Ishikawa (cell line): Measurements from ENCODE around the gene PCIF1.

Experiments used
- CEBPB ChIP-seq: IDR thresholded peaks from 2 replicates; pipeline ENCODE4 v1.6.1; 2012
- RAD21 ChIP-seq: IDR thresholded peaks from 2 replicates; pipeline ENCODE4 v1.6.1; 2012; ENCODE audit warnings: low read depth
- REST ChIP-seq: IDR thresholded peaks from 2 replicates; pipeline ENCODE4 v1.6.1; 2012; ENCODE audit warnings: low read depth, mild to moderate bottlenecking
- TEAD4 ChIP-seq: IDR thresholded peaks from 2 replicates; pipeline ENCODE4 v1.6.1; 2012
- USF1 ChIP-seq: IDR thresholded peaks from 2 replicates; pipeline ENCODE4 v1.6.1; 2012

- no peak for TF ChIP-seq REST
- no peak for TF ChIP-seq CEBPB
- TF ChIP-seq USF1 = no peak
- no peak for TF ChIP-seq RAD21
- TF ChIP-seq TEAD4 = no peak
Observed at GRCh38 chr20:45948261-45948733, 13.8 kb downstream of the PCIF1 start.
